RWPE1 (cell line): ENCODE measurements around the gene SYT8.

Source experiments
- CTCF ChIA-PET: fragments of 350-600 bp; sonication (Branson Sonifier 250); formaldehyde crosslinking; extraction: SDS; loops from one replicate; lab custom pipeline; 2021; lab: Yijun Ruan, JAX
- POLR2A ChIA-PET: fragments of 400-600 bp; formaldehyde crosslinking; extraction: SDS; loops from one replicate; lab custom pipeline; 2020; ENCODE audit warnings: antibody characterized with exemption; ENCODE audit not compliant: low non-redundant PET; lab: Yijun Ruan, JAX
- DNase-seq: peaks from one replicate; pipeline ENCODE4 v3.0.0; 2012; ENCODE audit warnings: low spot score
- H3K27ac ChIP-seq: fragments of 450-650 bp; 2 replicates; pipeline ENCODE4 v1.5.1; 2017
- CTCF ChIP-seq: fragments of 450-650 bp; conservative IDR thresholded peaks from 2 replicates; pipeline ENCODE4 v1.5.1; 2017; ENCODE audit warnings: low read depth, mild to moderate bottlenecking

Gene SYT8

DNA sequence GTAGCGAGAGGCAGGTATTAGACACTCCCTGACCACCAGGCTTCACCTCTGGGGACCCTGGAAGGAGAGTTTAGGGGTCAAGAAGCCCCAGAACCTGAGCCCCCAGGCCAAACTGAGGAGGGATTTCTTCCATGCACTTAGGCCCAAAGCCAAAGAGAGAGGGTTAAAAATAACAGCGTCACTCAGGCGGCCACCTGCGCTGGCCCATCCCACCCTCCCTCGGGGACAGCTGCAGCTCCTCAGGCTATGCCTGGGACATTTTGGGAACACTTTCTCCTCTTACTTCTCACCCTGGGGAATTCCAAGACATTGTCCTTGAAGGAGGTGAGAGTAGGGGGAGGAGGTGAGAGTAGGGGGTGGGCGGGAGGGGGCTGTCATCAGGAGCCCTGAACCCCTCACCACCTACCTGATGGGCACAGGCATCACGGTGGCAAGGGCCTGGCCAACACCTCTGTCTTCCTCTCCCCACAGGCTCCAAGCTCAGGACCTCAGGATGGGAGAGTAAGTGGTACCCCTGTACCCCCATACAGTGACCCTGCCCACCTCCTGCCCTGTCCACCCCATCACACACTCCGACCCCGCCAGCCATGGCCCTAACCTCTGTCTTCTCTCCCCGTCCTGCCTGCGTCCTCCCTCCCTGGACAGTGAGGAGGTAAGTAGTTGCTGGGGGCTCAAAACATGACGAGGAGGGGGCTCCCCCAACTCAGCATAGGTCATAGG lies 4.6 kb downstream of the SYT8 start:
- ChIA-PET POLR2A (no interaction called here), CTCF (interaction anchor here (1.1 kb wide), 1 partner anchor 43 kb away, joined by 5 read pairs; no protein-coding TSS in a partner anchor)
- TF ChIP-seq CTCF: no peak
- DNase-seq: no peak
- peak overlapping the region; percentile 97 for H3K27ac ChIP-seq

- peak overlapping the region; percentile 97 for H3K27ac ChIP-seq
- POLR2A ChIA-PET: no interaction called here
- DNase-seq: no peak
- no peak for TF ChIP-seq CTCF
- CTCF ChIA-PET: interaction anchor here (0.6 to 1.2 kb wide), 2 partner anchors 42 to 209 kb away, joined by 5 read pairs; no protein-coding TSS in a partner anchor
Measured at GRCh38 chr11:1839924-1840779, 5.4 kb downstream of the SYT8 start.

DNA sequence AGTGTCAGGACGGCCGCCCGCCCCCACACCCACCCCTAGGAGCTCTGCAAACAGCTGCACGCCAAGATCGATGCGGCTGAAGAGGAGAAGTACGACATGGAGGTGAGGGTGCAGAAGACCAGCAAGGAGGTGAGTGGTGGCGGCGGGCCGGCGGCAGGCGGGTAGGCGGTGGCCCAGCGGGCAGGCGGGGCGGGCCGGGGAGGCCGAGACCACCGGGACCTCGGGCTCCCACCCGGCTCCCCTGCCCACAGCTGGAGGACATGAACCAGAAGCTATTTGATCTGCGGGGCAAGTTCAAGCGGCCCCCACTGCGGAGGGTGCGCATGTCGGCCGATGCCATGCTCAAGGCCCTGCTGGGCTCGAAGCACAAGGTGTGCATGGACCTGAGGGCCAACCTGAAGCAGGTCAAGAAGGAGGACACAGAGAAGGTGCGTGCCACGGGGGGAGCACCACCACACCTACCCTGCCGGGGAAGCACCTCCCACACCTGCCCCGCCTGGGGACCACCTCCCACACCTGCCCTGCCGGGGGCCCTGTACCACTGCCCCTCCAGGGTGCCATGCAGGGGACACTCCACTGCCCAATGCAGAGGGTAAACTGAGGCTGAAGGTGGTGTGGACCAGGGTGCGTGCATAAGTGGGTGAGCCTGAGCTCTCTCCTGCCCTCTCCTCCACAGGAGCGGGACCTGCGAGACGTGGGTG lies 6.1 kb downstream of the SYT8 start:
- no peak for TF ChIP-seq CTCF
- DNase-seq: no peak
- H3K27ac ChIP-seq: peak overlapping the region; percentile 97
- CTCF ChIA-PET: interaction anchor here (0.6 to 1.2 kb wide), 2 partner anchors 41 to 210 kb away, joined by 5 read pairs; no protein-coding TSS in a partner anchor
- POLR2A ChIA-PET: no interaction called here

GRCh38 chr11:1841511-1842148 lies 6.8 kb downstream of the SYT8 start:
- peak overlapping the region; percentile 97 for H3K27ac ChIP-seq
- no peak for DNase-seq
- ChIA-PET CTCF (interaction anchor here (0.6 to 1.2 kb wide), 2 partner anchors 41 to 310 kb away, joined by 3 to 5 read pairs; no protein-coding TSS in a partner anchor), POLR2A (no interaction called here)
- no peak for TF ChIP-seq CTCF

DNA sequence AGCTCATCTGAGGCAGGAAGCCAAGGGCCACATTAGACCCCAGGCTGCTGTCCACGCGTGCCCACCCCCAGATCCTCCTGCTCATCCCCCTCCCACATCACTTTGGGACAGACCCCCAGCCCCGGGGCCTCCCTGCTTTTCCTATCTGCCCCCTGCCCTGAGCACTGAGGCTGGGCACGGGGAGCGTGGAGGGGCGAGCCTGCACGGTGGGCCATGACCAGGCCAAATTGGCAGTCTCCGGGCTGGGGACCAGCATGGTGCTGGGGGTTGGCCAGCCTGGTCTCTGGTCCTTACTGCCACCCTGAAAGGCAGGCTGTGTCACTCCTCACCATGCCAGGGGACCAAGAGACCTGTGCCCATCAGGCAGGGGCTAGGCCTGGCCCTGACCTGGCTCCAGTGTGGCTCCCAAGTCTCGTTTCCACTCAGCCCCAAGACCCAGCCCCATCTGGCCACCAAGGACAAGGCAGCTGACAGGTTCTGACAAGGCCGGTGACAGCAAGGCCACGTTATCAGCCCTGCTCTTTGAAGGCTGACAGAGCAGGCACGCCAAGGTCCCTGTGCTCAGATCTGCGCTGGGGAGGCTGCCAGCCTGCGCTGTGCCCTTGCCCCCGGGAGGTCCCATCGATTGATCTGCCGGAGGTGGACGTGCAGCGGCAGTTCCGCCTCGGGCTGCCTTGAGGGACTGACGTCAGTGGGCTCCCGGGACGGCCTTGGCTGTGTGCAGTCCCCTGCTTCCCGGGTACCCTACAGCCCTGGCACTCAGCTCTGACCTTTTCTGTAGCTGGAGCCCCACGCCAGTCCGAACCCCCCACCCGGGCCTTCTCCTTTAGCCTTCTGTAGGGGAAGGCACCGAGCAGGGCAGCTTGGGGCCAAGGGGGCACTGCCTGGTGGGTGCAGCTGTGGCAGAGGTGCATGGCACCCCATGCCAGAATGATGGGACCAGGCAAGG lies 7.6 kb downstream of the SYT8 start:
- TF ChIP-seq CTCF: no peak
- POLR2A ChIA-PET: no interaction called here
- peak overlapping the region; percentile 97 for H3K27ac ChIP-seq
- CTCF ChIA-PET: interaction anchor here (0.6 to 1.2 kb wide), 3 partner anchors 10 to 309 kb away, joined by 3 read pairs; no protein-coding TSS in a partner anchor
- DNase-seq: no peak
